ENCODE measurements around the gene CADM1.

Gene CADM1

GRCh38 chr11:115183136-115183535, 321.1 kb downstream of the CADM1 start:
- H3K36me3 Mint-ChIP-seq (ENCODE audit: low read depth): no peaks in the 10 kb centered on the region
- no peak for TF ChIP-seq CTCF (IDR thresholded peaks at IDR 0.05; ENCODE audit: unreplicated experiment in 3 of 3)
- peaks cover 68% of the 10 kb centered on the region for H3K4me1 Mint-ChIP-seq
- no peak overlapping the region for H3K4me3 Mint-ChIP-seq
- H3K27me3 Mint-ChIP-seq (ENCODE audit: low read depth): peaks cover 5% of the 10 kb centered on the region
- no peaks in the 10 kb centered on the region for H3K9me3 Mint-ChIP-seq
- H3K27ac Mint-ChIP-seq: peak overlapping the region in 1 of 3 experiments; percentile 75

GRCh38 chr11:115182282-115182955, 321.8 kb downstream of the CADM1 start:
- TF ChIP-seq CTCF (IDR thresholded peaks at IDR 0.05; ENCODE audit: unreplicated experiment in 3 of 3): no peak
- no peaks in the 10 kb centered on the region for H3K9me3 Mint-ChIP-seq
- H3K36me3 Mint-ChIP-seq (ENCODE audit: low read depth): peaks cover 4% of the 10 kb centered on the region
- H3K27me3 Mint-ChIP-seq (ENCODE audit: low read depth): peaks cover 6% of the 10 kb centered on the region
- H3K4me3 Mint-ChIP-seq: no peak overlapping the region
- H3K27ac Mint-ChIP-seq: peak overlapping the region in 1 of 3 experiments; percentile 88
- H3K4me1 Mint-ChIP-seq: peaks cover 73% of the 10 kb centered on the region

GRCh38 chr11:115181538-115181937, 322.7 kb downstream of the CADM1 start:
- H3K9me3 Mint-ChIP-seq: no peaks in the 10 kb centered on the region
- TF ChIP-seq CTCF (IDR thresholded peaks at IDR 0.05; ENCODE audit: unreplicated experiment in 3 of 3): no peak

GRCh38 chr11:115180272-115180671, 323.9 kb downstream of the CADM1 start:
- Mint-ChIP-seq H3K4me1 (peaks cover 73% of the 10 kb centered on the region), H3K27me3 (ENCODE audit: low read depth) (peaks cover 4% of the 10 kb centered on the region), H3K9me3 (no peaks in the 10 kb centered on the region), H3K4me3 (peak overlapping the region in 2 of 3 experiments; percentile 1 to 16), H3K27ac (peak overlapping the region; percentile 12 to 88 (median 52)), H3K36me3 (ENCODE audit: low read depth) (peaks cover 17% of the 10 kb centered on the region)
- TF ChIP-seq CTCF (IDR thresholded peaks at IDR 0.05; ENCODE audit: unreplicated experiment in 3 of 3): no peak

More at GRCh38 chr11:115181538-115181937, 322.7 kb downstream of the CADM1 start:
- Mint-ChIP-seq H3K27ac (peak overlapping the region; percentile 30 to 88 (median 49)), H3K36me3 (ENCODE audit: low read depth) (peaks cover 7% of the 10 kb centered on the region), H3K4me3 (peak overlapping the region in 2 of 3 experiments; percentile 2 to 5), H3K27me3 (ENCODE audit: low read depth) (peaks cover 5% of the 10 kb centered on the region), H3K4me1 (peaks cover 69% of the 10 kb centered on the region)

- Mint-ChIP-seq H3K4me1 (peaks cover 78% of the 10 kb centered on the region), H3K4me3 (peak overlapping the region in 2 of 3 experiments; percentile 1 to 16), H3K9me3 (no peaks in the 10 kb centered on the region), H3K27me3 (ENCODE audit: low read depth) (peaks cover 4% of the 10 kb centered on the region), H3K36me3 (ENCODE audit: low read depth) (peaks cover 20% of the 10 kb centered on the region), H3K27ac (peak overlapping the region; percentile 12 to 88 (median 52))
- TF ChIP-seq CTCF (IDR thresholded peaks at IDR 0.05; ENCODE audit: unreplicated experiment in 3 of 3): no peak
Measured at GRCh38 chr11:115179636-115180035, 324.6 kb downstream of the CADM1 start.

- no peaks in the 10 kb centered on the region for H3K9me3 Mint-ChIP-seq
- H3K4me3 Mint-ChIP-seq: no peak overlapping the region
- H3K27me3 Mint-ChIP-seq (ENCODE audit: low read depth): peaks cover 4% of the 10 kb centered on the region
- H3K36me3 Mint-ChIP-seq (ENCODE audit: low read depth): peaks cover 29% of the 10 kb centered on the region
- no peak for TF ChIP-seq CTCF (IDR thresholded peaks at IDR 0.05; ENCODE audit: unreplicated experiment in 3 of 3)
- peak overlapping the region in 1 of 3 experiments; percentile 88 for H3K27ac Mint-ChIP-seq
- peaks cover 69% of the 10 kb centered on the region for H3K4me1 Mint-ChIP-seq
Measured at GRCh38 chr11:115178705-115179104, 325.5 kb downstream of the CADM1 start.

All from nephron (organoid).